ENCODE data around the gene R3HDM2. TPM values are rescaled to one million over a fixed set of nuclear protein-coding genes. Genes with fewer than 3 reads are reported as not detected.
"Not testable (repeated sequence)": the region's sequence is repeated elsewhere in the genome, so short reads cannot be mapped to it uniquely, and the experiment has no call there.

R3HDM2 gene
- total RNA-seq, 6 experiments from 2014 or later = 33.7 to 39.4 (median 37.9) TPM

GRCh38 chr12:57309420-57309819, 121.4 kb downstream of the R3HDM2 start:
- H3K36me3 Mint-ChIP-seq (ENCODE audit: low read depth) = no peaks in the 10 kb centered on the region; the same call in 1 of the 2 replicates
- peak; percentile 24 for DNase-seq
- peaks cover 20% of the 10 kb centered on the region for H3K4me1 Mint-ChIP-seq (ENCODE audit: low read depth)
- peak overlapping the region; percentile 60 for H3K27ac Mint-ChIP-seq
- no peaks in the 10 kb centered on the region for H3K27me3 Mint-ChIP-seq (ENCODE audit: insufficient read depth)
- no peaks in the 10 kb centered on the region for H3K9me3 Mint-ChIP-seq
- TF ChIP-seq CTCF (IDR thresholded peaks at IDR 0.05) = no peak
- no peak overlapping the region for H3K4me3 Mint-ChIP-seq

DNA sequence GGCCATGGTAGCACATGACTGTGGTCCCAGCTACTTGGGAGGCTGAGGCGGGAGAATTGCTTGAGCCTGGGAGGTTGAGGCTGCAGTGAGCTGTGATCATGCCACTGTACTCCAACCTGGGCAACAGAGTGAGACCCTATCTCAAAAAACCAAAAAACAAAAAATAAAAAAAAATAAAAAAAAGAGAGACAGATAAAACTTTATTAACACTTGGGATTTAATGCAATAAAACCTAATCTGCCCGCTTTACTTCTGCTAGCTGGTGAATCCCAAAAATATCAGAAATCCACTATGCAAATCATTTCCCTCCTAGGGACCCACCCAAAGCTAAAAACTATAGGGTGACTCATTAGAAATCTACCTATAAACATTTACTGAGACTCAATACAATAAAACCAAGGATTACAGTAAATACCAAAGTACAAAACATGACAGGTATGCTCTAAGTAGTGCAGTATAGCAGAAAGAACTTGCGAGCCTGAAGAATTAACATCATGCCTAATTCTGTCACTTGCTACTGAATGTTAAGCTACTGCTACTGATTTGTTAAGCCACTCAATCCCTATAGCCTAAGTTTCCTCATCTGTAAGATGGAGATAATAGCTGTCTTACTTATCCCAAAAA, 129.8 kb downstream of the R3HDM2 start:
- Mint-ChIP-seq H3K27me3 (ENCODE audit: insufficient read depth) (no peaks in the 10 kb centered on the region), H3K9me3 (no peaks in the 10 kb centered on the region), H3K36me3 (ENCODE audit: low read depth) (peaks cover 4% of the 10 kb centered on the region), H3K27ac (no peak overlapping the region), H3K4me1 (ENCODE audit: low read depth) (peaks cover 11% of the 10 kb centered on the region; the same call in 1 of the 2 replicates), H3K4me3 (no peak overlapping the region)
- DNase-seq = no peak
- no peak for TF ChIP-seq CTCF (IDR thresholded peaks at IDR 0.05)

GRCh38 chr12:57299514-57300016, 131.3 kb downstream of the R3HDM2 start:
- Mint-ChIP-seq H3K36me3 (ENCODE audit: low read depth) (peaks cover 12% of the 10 kb centered on the region), H3K27ac (no peak overlapping the region), H3K27me3 (ENCODE audit: insufficient read depth) (no peaks in the 10 kb centered on the region; the same call in 1 of the 2 replicates), H3K9me3 (no peaks in the 10 kb centered on the region), H3K4me1 (ENCODE audit: low read depth) (peaks cover 11% of the 10 kb centered on the region; the same call in 1 of the 2 replicates), H3K4me3 (no peak overlapping the region)
- no peak for DNase-seq
- no peak for TF ChIP-seq CTCF (IDR thresholded peaks at IDR 0.05)

DNA sequence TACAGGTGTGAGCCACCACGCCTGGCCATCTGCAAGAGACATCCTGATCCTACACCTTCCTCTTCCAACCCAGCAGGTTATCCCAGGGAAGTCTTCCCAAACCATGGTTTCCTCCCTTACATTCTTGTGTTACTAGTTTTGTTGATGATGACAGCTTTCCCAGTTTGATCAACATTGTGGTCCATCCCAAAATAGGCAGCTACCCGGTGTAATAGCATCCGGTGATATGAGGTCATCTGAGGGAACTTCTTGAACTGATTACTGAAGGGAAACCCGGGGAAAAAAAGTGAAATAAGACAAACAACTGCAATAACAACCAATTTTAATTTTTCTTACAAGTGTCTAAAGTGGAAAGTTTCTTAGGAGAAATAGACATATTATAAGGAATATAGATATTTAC, 134.6 kb downstream of the R3HDM2 start:
- Mint-ChIP-seq H3K36me3 (ENCODE audit: low read depth) (peaks cover 12% of the 10 kb centered on the region), H3K27me3 (ENCODE audit: insufficient read depth) (no peaks in the 10 kb centered on the region; the same call in 1 of the 2 replicates), H3K4me3 (no peak overlapping the region), H3K4me1 (ENCODE audit: low read depth) (peaks cover 11% of the 10 kb centered on the region; the same call in 1 of the 2 replicates), H3K27ac (no peak overlapping the region; the same call in 1 of the 2 replicates), H3K9me3 (no peaks in the 10 kb centered on the region)
- no peak for TF ChIP-seq CTCF (IDR thresholded peaks at IDR 0.05)
- no peak for DNase-seq

- not testable (repeated sequence) for H3K27ac Mint-ChIP-seq; H3K27me3 Mint-ChIP-seq (ENCODE audit: insufficient read depth); H3K4me3 Mint-ChIP-seq; H3K9me3 Mint-ChIP-seq; DNase-seq
- peaks cover 32% of the 10 kb centered on the region for H3K36me3 Mint-ChIP-seq (ENCODE audit: low read depth)
- peaks cover 30% of the 10 kb centered on the region for H3K4me1 Mint-ChIP-seq (ENCODE audit: low read depth)
Measured at GRCh38 chr12:57282073-57282472, 148.8 kb downstream of the R3HDM2 start.
